NT2/D1 (cell line): ENCODE data around the gene CKB.

Experiments
- SUZ12 ChIP-seq: IDR thresholded peaks from 2 replicates; pipeline ENCODE4 v1.6.1; 2011; ENCODE audit not compliant: insufficient read length, insufficient read depth; ENCODE audit errors: extremely low read depth
- YY1 ChIP-seq: IDR thresholded peaks from 2 replicates; pipeline ENCODE4 v1.6.1; 2011; ENCODE audit not compliant: insufficient read length, insufficient read depth
- ZNF274 ChIP-seq: IDR thresholded peaks from 2 replicates; pipeline ENCODE4 v1.6.1; 2011; ENCODE audit warnings: mild to moderate bottlenecking, low read depth, low read length

DNA sequence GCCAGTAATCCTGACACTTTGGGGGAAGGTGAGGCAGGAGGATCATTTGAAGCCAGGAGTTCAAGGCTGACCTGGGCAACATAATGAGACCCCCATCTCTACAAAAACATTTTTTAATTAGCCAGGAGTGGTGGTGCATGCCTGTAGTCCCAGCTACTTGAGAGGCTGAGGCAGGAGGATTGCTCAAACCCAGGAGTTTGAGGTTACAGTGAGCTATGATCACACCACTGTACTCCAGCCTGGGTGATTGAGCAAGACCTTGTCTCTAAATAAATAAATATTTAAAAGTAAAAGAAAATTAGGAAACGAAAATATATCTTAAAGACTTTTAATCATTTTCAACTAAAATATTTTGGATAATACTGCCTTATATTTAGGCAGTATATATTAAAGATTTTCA, 25.9 kb downstream of the CKB start:
- TF ChIP-seq ZNF274 (no peak), SUZ12 (no peak), YY1 (no peak)
